Renal cortex interstitium (tissue), 15 donors: Measurements from ENCODE around the gene FOXO1. TPM values are rescaled to one million over a fixed set of nuclear protein-coding genes. Genes with fewer than 3 reads are reported as not detected.
A peak's percentile ranks its signal among the peaks of the same experiment; 100 is the strongest.
"Not testable (repeated sequence)": the region's sequence is repeated elsewhere in the genome, so short reads cannot be mapped to it uniquely, and the experiment has no call there.

Source experiments
- DNase-seq, 11 donors: peaks; one replicate each; pipeline ENCODE4 v3.0.0-alpha.2; 2013; ENCODE audit warnings: low read depth in 9 of 11, low spot score in 4 of 11; ENCODE audit errors: extremely low read depth in 1 of 11
- long read RNA-seq, 16 experiments: transcript quantifications; one replicate each; lab custom pipeline, GENCODE V29; 2026
- polyA plus RNA-seq, 3 donors: library from polyadenylated mRNA; unstranded; fragments of 120-200 nt; gene quantifications; one replicate each; pipeline ENCODE4 v1.2.1, GENCODE V29; 2013; ENCODE audit not compliant: insufficient read length in 3 of 3

FOXO1 gene
- 10 to 100 TPM; 13.2 to 18.0 (median 15.7) TPM for polyA plus RNA-seq
- long read RNA-seq, donor 1, full-length matches to known transcripts: 1 of 1 reads
- long read RNA-seq, donor 1, partial matches to known transcripts: 0 of 1 reads
- long read RNA-seq, donor 1, other reads (novel, unspliced or antisense): 0 of 1 reads
- long read RNA-seq, donor 2, full-length matches to known transcripts: 1 of 8 reads
- long read RNA-seq, donor 2, partial matches to known transcripts: 7 of 8 reads
- long read RNA-seq, donor 2, other reads (novel, unspliced or antisense): 0 of 8 reads
- long read RNA-seq, donor 3, full-length matches to known transcripts: 1 of 1 reads
- long read RNA-seq, donor 3, partial matches to known transcripts: 0 of 1 reads
- long read RNA-seq, donor 3, other reads (novel, unspliced or antisense): 0 of 1 reads
- long read RNA-seq, donor 4, full-length matches to known transcripts: 1 of 1 reads
- long read RNA-seq, donor 4, partial matches to known transcripts: 0 of 1 reads
- long read RNA-seq, donor 4, other reads (novel, unspliced or antisense): 0 of 1 reads
- long read RNA-seq, donor 5: 0 reads
- long read RNA-seq, donor 6, full-length matches to known transcripts: 3 of 19 reads
- long read RNA-seq, donor 6, partial matches to known transcripts: 16 of 19 reads
- long read RNA-seq, donor 6, other reads (novel, unspliced or antisense): 0 of 19 reads
- long read RNA-seq, donor 7, partial matches to known transcripts: 5 of 5 reads
- long read RNA-seq, donor 7, other reads (novel, unspliced or antisense): 0 of 5 reads
- long read RNA-seq, donor 8: 0 reads
- long read RNA-seq, donor 9, full-length matches to known transcripts: 1 of 1 reads
- long read RNA-seq, donor 9, partial matches to known transcripts: 0 of 1 reads
- long read RNA-seq, donor 9, other reads (novel, unspliced or antisense): 0 of 1 reads
- long read RNA-seq, donor 10, full-length matches to known transcripts: 2 of 2 reads
- long read RNA-seq, donor 10, partial matches to known transcripts: 0 of 2 reads
- long read RNA-seq, donor 10, other reads (novel, unspliced or antisense): 0 of 2 reads
- long read RNA-seq, donor 11, full-length matches to known transcripts: 1 of 1 reads
- long read RNA-seq, donor 11, partial matches to known transcripts: 0 of 1 reads
- long read RNA-seq, donor 11, other reads (novel, unspliced or antisense): 0 of 1 reads
- long read RNA-seq, donor 12, full-length matches to known transcripts: 2 of 2 reads
- long read RNA-seq, donor 12, partial matches to known transcripts: 0 of 2 reads
- long read RNA-seq, donor 12, other reads (novel, unspliced or antisense): 0 of 2 reads
- long read RNA-seq, donor 13: 0 reads
- long read RNA-seq, donor 14, full-length matches to known transcripts: 2 of 2 reads
- long read RNA-seq, donor 14, partial matches to known transcripts: 0 of 2 reads
- long read RNA-seq, donor 14, other reads (novel, unspliced or antisense): 0 of 2 reads
- long read RNA-seq, donor 15, full-length matches to known transcripts: 1 of 1 reads
- long read RNA-seq, donor 15, partial matches to known transcripts: 0 of 1 reads
- long read RNA-seq, donor 15, other reads (novel, unspliced or antisense): 0 of 1 reads
- long read RNA-seq, donor 16, full-length matches to known transcripts: 11 of 22 reads
- long read RNA-seq, donor 16, partial matches to known transcripts: 11 of 22 reads
- long read RNA-seq, donor 16, other reads (novel, unspliced or antisense): 0 of 22 reads

DNA sequence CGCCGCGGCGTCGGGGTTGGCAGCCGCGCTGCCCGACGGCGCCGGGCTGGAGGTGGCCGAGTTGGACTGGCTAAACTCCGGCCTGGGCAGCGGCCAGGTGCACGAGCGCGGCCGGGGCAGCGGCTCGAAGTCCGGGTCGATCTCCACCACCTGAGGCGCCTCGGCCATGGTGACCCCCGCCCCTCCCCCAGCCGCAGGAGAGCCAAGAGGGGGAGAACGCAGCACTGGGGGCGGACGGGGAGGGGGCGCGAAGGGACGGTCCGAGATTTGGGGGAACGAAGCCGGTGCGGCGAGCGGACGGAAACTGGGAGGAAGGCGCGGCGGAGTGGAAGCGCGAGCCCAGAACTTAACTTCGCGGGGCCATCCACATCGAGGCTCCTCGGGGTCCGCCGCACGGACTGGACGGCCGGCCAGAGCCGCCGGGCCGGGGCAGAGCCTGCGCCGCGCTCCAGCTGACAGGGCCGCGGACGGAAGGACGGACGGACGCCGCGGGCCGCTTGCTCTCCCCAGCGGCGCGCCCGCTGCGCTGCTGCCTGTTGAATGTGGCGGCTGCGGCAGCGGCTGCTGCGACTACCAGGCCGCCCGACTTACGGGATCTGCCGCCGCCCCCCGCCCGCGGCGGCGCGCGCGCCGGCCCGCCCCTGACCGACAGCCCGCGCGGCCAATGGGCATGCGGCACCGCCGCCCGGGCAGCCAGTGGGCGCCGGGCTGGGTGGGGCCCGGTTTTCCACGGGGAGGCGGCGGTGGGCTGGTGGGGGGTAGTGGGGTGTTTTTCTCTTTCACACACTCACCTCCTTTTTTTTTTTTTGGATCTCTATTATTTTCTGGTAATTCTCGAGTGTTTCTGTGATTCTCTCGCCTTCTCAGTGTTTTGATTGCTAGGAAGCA is at the start of gene FOXO1:
Gene FOXO1 (minus strand): TSS at position 597 of the 888 bp plus-strand sequence. CDS start 429 bp downstream, at position 168.
- DNase-seq: peak in 10 of 11 donors; percentile 44 to 84 (median 76)

- DNase-seq: not testable (repeated sequence)
These were observed 48.0 kb upstream of the FOXO1 start for GRCh38 chr13:40714433-40714832.

DNA sequence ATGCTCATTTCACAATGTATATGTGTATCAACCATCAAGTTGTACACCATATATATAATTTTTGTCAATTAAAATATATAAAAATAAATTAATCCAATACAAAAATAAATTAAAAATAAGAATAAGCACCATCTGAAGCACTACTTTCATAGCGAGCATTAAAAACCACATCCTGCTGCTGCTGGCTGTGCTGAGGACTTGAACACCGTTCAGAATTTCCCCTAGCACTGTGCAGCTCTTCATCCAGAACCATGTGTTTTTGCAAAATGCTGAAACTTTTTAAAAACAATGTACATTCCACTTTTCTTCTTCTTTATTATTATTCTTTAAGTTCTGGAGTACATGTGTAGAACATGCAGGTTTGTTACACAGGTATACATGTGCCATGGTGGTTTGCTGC is 40.0 kb upstream of the FOXO1 start:
- DNase-seq: no peak

- DNase-seq: no peak
These were observed 31.3 kb upstream of the FOXO1 start for GRCh38 chr13:40697711-40698110.

DNA sequence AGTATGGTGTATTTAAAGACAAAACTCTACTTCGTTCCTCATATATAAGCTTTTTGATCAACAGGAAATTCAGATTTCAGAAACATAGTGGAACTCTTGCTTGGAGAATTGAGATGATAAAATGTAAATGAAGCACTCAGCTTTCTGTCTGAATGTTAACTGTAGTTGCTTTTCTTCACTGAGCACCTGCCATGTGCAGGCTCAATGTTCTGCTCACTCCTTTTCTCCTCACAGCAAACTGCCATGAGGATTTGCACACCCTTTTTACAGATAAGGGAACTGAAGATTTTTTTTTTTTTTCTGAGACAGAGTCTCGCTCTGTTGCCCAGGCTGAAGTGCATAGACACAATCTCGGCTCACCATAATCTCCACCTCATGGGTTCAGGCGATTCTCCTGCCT is 28.0 kb upstream of the FOXO1 start:
- no peak for DNase-seq

DNA sequence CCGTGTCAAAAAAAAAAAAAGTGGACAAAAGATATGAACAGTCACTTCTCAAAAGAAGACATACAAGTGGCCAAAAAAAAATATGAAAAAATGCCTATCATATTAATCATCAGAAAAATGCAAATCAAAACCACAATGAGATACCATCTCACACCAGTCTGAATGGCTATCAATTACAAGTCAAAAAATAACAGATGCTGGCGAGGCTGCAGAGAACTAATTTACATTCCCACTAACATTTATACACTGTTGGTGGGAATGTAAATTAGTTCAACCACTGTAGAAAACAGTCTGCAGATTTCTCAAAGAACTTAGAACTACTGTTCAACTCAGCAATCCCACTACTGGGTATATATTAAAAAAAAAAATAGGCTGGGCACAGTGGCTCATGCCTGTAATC is 26.5 kb upstream of the FOXO1 start:
- no peak for DNase-seq

- DNase-seq: no peak
These were observed 22.3 kb upstream of the FOXO1 start for GRCh38 chr13:40688781-40689180.

GRCh38 chr13:40682449-40683240 is 16.2 kb upstream of the FOXO1 start:
- peak in 1 of 11 donors; percentile 31 for DNase-seq

DNA sequence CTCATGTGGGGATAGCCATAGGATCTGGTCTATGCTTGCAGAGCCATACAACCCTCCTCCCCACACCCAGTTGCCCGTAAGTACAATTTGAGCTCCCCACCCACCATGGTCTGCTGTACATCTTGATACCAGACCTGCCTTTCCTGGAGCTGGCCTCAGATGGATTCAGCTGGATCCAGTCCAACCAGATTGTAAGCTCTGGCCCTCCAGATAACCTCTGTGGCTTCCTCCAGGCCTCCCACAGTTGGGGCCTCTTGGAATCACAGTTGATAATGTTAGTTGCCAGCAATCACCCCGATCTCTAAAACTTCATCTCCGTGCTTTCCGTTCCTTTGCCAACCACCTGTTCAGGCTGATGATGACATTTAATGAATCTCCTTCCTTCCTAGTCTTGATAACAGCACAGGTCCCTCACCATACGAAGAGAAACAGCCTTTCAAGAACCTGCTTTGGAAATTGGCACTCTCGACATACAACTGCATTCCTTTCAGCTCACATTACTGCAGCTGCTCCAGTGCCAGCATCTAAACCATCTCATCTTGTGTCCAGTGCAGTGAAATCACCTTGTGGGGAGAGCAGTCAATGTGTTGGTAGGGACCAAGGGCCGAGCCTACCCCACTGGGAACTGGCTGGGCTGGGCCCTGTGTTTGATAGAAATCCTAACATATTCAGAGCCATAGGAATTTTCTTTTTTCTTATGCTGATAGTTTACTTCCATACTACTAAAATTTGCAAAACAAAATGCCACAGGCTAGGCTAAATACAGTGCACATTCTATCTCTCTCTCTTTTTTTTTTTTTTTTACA is 15.1 kb upstream of the FOXO1 start:
- no peak for DNase-seq

- DNase-seq: no peak
These were observed 14.3 kb upstream of the FOXO1 start for GRCh38 chr13:40680659-40681323.

- DNase-seq: no peak
These were observed 13.1 kb upstream of the FOXO1 start for GRCh38 chr13:40679480-40679985.

- no peak for DNase-seq
These were observed 10.6 kb upstream of the FOXO1 start for GRCh38 chr13:40677064-40677463.

- no peak for DNase-seq
These were observed 9.6 kb upstream of the FOXO1 start for GRCh38 chr13:40676007-40676406.

GRCh38 chr13:40673414-40673813 is 7.0 kb upstream of the FOXO1 start:
- no peak for DNase-seq

- no peak for DNase-seq
These were observed 6.4 kb upstream of the FOXO1 start for GRCh38 chr13:40672765-40673397.
